Ascending aorta (tissue), 2 donors: ENCODE data around the gene DDIT4L. TPM values are rescaled to one million over a fixed set of nuclear protein-coding genes. Genes with fewer than 3 reads are reported as not detected.

ENCODE experiments used
- DNase-seq, 2 donors: peaks; one replicate each; pipeline ENCODE4 v3.0.0-alpha.2; 2019; ENCODE audit warnings: low spot score in 2 of 2
- H3K27ac ChIP-seq, 2 donors: fragments of 200-600 bp; sonication (generic); one replicate each; pipeline ENCODE4 v1.5.1; 2016 to 2017; ENCODE audit warnings: mild to moderate bottlenecking in 1 of 2
- H3K27me3 ChIP-seq: fragments of 200-600 bp; sonication (generic); one replicate; pipeline ENCODE4 v1.5.1; 2017
- H3K36me3 ChIP-seq, 2 donors: fragments of 200-600 bp; sonication (generic); one replicate each; pipeline ENCODE4 v1.5.1; 2016
- H3K4me1 ChIP-seq, 2 donors: fragments of 200-600 bp; sonication (generic); one replicate each; pipeline ENCODE4 v1.5.1; 2016 to 2017; ENCODE audit warnings: mild to moderate bottlenecking in 1 of 2
- H3K4me3 ChIP-seq, 2 donors: fragments of 200-600 bp; sonication (generic); one replicate each; pipeline ENCODE4 v1.5.1; 2016 to 2017; ENCODE audit warnings: mild to moderate bottlenecking in 1 of 2
- H3K9me3 ChIP-seq, 2 donors: fragments of 200-600 bp; sonication (generic); one replicate each; pipeline ENCODE4 v1.5.1; 2016
- intact Hi-C: fragments of 100-400 bp; cut with DNase I; formaldehyde crosslinking; loops from one replicate; pipeline ENCODE4 v1.15.1; 2023
- total RNA-seq: library from RNA; depleted of rRNA; stranded (reverse); fragments of >200 nt; gene quantifications from one replicate; pipeline ENCODE4 v1.1.0, GENCODE V29; 2016
- TF ChIP-seq, protein P1 (sequence below), 3 experiments: fragments of 200-600 bp in 2 of 3; fragments of 450-650 bp in 1 of 3; sonication (generic) in 2 of 3; IDR thresholded peaks; one replicate each; pipeline ENCODE4 v1.5.1; 2016 to 2019; ENCODE audit warnings: antibody characterized with exemption in 3 of 3, mild to moderate bottlenecking in 1 of 3, moderate library complexity in 1 of 3

Gene DDIT4L
- total RNA-seq, 1 donor from 2014 or later = 4.8 TPM

DNA sequence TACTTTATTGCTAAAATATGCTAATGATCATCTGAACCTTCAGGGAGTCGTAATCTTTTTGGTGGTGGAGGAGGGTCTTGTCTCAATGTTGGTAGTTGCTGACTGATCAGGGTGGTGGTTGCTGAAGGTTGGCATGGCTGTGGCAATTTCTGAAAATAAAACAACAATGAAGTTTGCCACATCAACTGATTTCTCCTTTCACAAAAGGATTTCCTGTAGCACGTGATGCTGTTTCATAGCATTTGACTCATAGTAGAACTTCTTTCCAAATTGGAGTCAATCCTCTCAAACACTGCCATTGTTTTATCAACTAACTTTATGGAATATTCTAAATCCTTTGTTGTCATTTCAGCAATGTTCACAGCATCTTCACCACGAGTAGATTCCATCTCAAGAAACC lies 19.3 kb downstream of the DDIT4L start:
- Histone ChIP-seq H3K4me1 (peaks cover 0 to 5% of the 10 kb centered on the region in 2 donors), H3K27ac (no peak overlapping the region), H3K27me3 (no peaks in the 10 kb centered on the region), H3K9me3 (no peaks in the 10 kb centered on the region), H3K4me3 (no peak overlapping the region), H3K36me3 (no peaks in the 10 kb centered on the region)
- TF ChIP-seq, protein P1, sequence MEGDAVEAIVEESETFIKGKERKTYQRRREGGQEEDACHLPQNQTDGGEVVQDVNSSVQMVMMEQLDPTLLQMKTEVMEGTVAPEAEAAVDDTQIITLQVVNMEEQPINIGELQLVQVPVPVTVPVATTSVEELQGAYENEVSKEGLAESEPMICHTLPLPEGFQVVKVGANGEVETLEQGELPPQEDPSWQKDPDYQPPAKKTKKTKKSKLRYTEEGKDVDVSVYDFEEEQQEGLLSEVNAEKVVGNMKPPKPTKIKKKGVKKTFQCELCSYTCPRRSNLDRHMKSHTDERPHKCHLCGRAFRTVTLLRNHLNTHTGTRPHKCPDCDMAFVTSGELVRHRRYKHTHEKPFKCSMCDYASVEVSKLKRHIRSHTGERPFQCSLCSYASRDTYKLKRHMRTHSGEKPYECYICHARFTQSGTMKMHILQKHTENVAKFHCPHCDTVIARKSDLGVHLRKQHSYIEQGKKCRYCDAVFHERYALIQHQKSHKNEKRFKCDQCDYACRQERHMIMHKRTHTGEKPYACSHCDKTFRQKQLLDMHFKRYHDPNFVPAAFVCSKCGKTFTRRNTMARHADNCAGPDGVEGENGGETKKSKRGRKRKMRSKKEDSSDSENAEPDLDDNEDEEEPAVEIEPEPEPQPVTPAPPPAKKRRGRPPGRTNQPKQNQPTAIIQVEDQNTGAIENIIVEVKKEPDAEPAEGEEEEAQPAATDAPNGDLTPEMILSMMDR (IDR thresholded peaks at IDR 0.05) = no peak
- DNase-seq = no peak
- intact Hi-C loops = no loop called here

DNA sequence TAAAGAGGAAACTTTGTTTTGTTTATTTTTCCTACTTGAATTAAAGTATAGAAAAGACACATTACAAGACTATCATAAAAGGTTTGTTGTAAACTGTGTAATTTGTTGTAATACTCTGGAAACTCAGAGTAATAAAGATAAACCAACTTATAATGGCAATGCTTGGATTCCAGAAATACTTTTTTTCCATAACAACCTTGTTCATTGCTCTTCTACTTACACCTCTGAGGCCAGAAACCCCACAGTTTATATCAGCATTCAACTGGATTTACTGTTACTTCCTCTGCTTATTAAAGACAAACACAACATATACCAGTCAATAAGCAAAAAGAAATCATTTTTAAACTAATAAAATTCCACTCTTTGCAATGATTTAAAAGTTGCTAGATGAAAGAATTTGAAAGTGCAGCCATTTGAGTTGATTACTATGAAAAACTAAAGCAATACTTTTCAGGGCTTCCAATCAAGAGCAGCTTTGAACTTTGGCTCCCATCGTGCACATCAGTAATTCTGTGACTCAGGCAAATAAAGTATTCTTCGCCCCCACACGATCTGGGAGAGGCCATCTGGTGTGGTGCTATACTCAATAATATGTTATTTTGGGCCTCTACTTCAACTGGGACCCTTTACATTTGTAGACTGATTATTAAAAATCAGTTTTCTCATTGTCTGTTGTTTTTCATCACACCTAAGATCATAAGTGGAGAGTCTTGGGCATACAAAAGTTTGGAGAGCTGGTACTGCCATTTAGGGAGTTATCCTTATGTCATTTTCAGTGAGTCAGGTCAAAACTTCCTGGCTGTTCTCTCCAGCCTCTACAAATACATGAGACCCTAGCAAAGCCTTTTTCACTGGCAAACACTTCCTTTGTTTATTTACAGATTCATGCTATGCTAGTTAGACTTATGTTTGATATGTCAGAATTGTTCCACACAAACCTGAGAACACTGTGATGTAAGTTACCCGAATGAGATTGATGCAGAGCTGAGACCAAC lies 20.5 kb downstream of the DDIT4L start:
- H3K27ac ChIP-seq = no peak overlapping the region
- TF ChIP-seq, protein P1 (IDR thresholded peaks at IDR 0.05) = no peak
- no peak for DNase-seq
- H3K9me3 ChIP-seq = no peaks in the 10 kb centered on the region
- intact Hi-C loops = no loop called here
- no peak overlapping the region for H3K4me3 ChIP-seq
- peaks cover 0 to 5% of the 10 kb centered on the region in 2 donors for H3K4me1 ChIP-seq
- no peaks in the 10 kb centered on the region for H3K36me3 ChIP-seq
- no peaks in the 10 kb centered on the region for H3K27me3 ChIP-seq

DNA sequence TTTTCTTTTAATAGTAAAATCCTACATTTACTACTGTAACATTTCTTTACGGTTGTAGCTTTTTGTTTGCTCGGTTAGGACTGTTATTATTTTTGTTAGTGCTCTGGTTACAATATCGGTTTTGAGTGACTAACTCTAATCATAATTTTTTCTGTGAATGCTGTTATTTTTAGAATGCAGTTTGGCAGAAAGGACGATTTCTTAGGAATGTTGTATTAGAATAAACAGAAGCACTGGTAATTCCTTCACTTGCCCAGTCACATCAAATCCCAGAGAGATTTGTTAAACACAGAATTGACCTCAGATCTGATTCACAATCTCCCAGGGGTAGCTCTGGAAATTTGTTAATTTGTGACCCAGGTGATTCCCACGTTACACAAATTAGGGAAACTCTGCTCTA lies 21.7 kb downstream of the DDIT4L start:
- TF ChIP-seq, protein P1 (IDR thresholded peaks at IDR 0.05) = no peak
- peaks cover 0 to 5% of the 10 kb centered on the region in 2 donors for H3K4me1 ChIP-seq
- H3K9me3 ChIP-seq = no peaks in the 10 kb centered on the region
- no peak overlapping the region for H3K4me3 ChIP-seq
- DNase-seq = no peak
- intact Hi-C loops = no loop called here
- no peak overlapping the region for H3K27ac ChIP-seq
- no peaks in the 10 kb centered on the region for H3K27me3 ChIP-seq
- no peaks in the 10 kb centered on the region for H3K36me3 ChIP-seq

DNA sequence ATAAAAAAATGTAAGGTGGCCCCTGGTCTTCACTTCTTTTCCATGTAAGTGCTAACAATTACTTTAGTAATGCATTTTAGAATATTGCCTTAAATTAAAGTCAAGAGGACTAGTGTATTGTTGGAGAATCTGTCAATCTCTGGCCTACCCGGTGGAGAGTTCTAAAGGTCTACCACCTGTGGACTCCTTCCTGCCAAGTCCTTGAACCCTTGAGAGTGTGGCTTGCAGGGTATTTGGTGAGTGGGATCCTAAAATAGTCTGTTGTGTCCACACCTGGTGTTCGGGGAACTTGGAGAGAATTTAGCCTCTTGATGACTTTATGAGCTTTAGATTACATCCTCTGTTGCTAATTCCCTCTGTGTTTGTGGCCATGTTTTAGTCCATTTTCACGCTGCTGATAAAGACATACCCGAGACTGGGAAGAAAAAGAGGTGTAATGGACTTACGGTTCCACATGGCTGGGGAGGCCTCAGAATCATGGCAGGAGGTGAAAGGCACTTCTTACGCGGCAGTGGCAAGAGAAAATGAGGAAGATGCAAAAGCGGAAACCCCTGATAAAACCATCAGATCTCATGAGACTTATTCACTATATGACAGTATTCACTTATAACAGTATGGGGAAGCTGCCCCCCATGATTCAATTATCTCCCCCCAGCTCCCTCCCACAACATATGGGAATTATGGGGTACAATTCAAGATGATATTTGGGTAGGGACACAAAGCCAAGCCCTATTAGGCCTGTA lies 23.8 kb downstream of the DDIT4L start:
- peaks cover 0 to 5% of the 10 kb centered on the region in 2 donors for H3K4me1 ChIP-seq
- no peaks in the 10 kb centered on the region for H3K36me3 ChIP-seq
- H3K9me3 ChIP-seq = peaks cover 5 to 8% of the 10 kb centered on the region in 2 donors
- H3K27ac ChIP-seq = no peak overlapping the region
- DNase-seq = no peak
- H3K27me3 ChIP-seq = no peaks in the 10 kb centered on the region
- TF ChIP-seq, protein P1 (IDR thresholded peaks at IDR 0.05) = no peak
- intact Hi-C loops = no loop called here
- no peak overlapping the region for H3K4me3 ChIP-seq

DNA sequence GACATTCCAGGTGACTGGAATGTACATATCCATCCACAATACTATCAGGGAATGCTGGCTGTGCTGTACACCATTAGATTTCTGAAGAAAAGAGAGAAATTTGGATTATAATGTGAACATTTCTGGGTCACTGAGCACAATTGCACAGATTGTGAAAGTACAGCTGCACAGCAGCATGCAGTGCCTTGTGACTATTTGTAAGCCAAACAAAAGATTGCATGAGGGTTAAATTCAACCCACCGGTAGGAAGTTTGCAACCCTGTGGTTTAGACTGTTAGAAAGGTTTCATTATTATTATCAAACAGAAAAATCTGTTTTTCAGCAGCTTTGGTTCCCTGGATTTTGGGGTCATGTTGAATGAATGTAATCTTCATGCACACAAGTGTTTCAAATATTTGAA lies 24.5 kb downstream of the DDIT4L start:
- intact Hi-C loops = no loop called here
- no peak for DNase-seq
- H3K9me3 ChIP-seq = peaks cover 5 to 14% of the 10 kb centered on the region in 2 donors
- no peak overlapping the region for H3K4me3 ChIP-seq
- TF ChIP-seq, protein P1 (IDR thresholded peaks at IDR 0.05) = no peak
- H3K4me1 ChIP-seq = peaks cover 0 to 5% of the 10 kb centered on the region in 2 donors
- H3K27ac ChIP-seq = no peak overlapping the region
- no peaks in the 10 kb centered on the region for H3K27me3 ChIP-seq
- H3K36me3 ChIP-seq = no peaks in the 10 kb centered on the region
